ENCODE results near the gene FADD. TPM values are rescaled to one million over a fixed set of nuclear protein-coding genes. Genes with fewer than 3 reads are reported as not detected.

Gene FADD
- total RNA-seq, 1 donor from 2014 or later, result 42.1 TPM

DNA sequence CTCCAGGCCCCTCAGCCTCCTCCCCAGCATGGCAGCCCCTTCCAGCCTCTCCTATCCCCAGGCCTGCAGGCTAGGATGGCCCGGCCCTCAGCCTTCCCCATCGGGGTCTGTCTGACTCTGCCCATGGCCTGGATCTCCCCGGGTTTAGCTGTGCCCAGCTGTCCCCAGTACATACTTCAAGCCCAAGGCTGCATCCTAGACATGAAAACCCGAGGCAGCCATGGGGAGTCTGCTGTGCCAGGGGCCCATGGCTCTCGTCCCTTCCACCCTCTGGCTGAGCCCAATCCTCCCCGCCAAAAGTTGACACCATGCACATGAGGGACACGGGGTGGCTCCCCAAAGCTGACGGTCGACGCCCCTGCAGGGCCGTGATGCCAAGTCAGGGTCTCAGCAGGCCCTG lies 22.2 kb upstream of the FADD start:
- intact Hi-C loops (cut with micrococcal nuclease), result no loop called here

DNA sequence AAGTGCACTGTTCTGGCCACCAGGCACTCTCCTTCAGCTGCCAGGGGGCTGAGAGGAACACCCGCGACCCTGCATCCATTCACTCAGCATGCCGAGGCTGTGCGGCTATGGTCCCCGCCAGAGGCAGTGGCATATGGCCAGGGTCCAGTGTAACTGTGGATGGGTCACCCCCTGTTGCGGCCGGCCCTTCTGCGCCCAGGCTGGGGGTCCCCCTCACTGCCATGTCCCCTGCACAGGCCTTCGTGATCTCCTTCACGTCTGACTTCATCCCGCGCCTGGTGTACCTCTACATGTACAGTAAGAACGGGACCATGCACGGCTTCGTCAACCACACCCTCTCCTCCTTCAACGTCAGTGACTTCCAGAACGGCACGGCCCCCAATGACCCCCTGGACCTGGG lies 20.8 kb upstream of the FADD start:
- intact Hi-C loops (cut with micrococcal nuclease), result no loop called here

DNA sequence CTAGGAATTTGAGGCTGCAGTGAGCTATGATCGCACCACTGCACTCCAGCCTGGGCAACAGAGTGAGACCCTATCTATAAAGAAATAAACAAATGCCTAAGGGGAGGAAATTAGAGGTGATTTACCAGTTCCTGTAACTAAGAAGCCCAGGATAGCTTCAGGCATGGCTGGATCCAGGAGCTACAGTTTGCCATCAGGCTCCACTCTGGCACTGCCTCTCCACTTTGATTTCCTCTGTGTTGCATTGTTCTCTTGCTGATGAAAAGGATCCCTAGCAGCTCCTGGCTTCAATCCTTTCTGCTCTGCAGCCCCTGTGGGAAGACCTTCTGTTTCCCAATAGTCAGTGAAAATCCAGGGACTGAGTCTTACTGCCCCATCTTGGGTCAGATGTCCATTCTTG lies 20.1 kb upstream of the FADD start:
- intact Hi-C loops (cut with micrococcal nuclease), result no loop called here

DNA sequence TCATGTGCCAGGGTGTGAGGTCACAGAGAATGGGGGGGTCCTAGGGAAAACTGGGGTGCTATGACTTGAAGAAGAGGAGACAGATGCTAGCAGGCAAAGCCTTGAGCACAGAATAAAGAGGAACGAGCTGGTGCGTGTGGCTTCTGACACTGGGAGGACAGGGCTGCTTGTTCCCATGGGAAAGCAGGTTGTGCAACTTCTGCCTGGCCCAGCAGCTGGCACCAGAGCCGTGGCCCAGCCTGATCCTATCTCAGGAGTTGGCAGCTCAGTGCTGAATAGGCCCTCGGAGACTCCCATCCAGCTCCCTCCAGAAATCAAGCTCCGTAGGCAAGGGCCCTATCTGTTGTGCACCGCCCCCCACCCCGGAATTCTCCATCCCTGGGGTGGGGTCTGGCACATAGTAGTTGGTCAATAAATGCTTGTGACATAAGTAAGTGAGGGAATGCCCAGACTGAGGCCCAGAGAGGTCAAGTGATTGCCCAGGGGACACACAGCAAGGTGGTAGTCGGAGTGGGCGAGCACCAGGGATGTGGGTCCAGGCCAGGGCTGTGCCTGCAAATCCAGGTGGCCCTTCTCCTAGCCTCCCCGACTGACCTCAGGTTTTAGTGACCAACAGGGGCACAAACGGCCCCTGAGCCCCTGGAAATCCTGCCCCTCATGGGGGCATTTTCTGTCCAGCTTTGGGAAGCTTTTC lies 19.5 kb upstream of the FADD start:
- intact Hi-C loops (cut with micrococcal nuclease), result no loop called here

DNA sequence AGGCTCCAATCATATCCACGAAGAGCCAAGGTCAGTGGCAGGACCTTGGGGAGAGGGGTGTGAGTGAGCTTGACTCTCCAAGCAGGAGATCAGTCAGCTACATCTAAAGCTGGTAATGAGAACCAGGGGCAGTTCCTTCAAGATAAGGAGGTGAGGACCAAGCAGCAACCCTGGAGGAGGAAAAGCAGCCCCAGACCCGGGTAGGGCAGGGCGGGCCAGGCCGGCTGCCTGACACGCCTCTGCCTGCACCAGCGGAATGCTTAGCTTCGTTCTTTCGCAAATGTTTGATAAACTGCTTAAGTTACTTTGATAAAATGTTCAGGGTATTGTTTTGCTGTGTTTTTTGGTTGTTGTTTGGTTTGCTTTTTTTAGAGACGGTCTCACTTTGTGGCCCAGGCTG lies 18.7 kb upstream of the FADD start:
- intact Hi-C loops (cut with micrococcal nuclease), result no loop called here

DNA sequence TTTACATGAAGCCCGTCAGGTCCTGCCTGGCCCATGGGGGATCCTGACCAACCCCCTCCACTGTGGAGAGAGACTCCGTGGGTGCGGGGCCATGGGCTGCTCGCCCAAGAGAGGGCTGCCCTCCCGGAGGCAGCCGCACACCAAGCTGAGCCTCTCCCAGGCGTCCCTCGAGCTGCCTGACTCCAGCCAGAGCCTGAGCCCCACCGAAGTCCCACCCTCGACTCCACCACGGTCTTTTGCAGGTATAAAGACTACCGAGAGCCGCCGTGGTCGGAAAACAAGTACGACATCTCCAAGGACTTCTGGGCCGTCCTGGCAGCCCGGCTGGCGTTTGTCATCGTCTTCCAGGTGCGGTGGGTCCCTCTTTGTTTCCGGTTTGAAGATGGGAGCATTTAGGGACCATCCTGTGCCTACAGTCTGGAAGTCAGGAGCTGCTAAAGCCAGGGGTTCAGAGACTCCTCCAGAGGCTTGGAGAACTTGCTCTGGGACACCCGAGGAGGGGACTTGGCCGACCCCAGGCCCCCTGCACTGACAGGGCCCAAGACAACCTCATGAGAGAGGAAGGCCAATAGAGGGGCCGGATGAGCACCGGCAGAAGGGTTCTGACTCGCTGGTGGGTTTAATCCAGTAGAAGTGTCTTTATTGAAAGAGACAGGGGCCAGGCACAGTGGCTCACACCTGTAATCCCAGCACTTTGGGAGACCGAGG lies 17.6 kb upstream of the FADD start:
- intact Hi-C loops (cut with micrococcal nuclease), result no loop called here

DNA sequence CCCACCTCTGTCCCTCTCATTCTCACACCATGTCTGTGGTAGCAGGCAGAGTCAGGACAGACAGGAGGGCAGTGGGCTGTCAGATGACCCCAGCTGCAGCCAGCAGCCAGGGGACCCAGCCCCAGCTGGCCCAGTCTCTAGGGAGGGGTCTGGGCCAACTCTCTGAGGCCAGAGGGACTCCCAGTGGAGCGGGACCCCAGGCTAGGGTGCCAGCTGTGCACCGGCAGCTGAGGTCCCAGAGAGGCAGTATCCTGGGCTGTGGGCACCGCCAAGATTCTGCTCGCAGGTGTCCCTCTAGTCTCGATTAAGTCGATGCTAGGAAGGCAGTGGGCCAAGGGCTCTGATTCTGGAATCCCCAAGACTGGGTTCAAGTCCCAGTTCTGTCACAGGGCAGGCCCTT lies 16.7 kb upstream of the FADD start:
- intact Hi-C loops (cut with micrococcal nuclease), result no loop called here

DNA sequence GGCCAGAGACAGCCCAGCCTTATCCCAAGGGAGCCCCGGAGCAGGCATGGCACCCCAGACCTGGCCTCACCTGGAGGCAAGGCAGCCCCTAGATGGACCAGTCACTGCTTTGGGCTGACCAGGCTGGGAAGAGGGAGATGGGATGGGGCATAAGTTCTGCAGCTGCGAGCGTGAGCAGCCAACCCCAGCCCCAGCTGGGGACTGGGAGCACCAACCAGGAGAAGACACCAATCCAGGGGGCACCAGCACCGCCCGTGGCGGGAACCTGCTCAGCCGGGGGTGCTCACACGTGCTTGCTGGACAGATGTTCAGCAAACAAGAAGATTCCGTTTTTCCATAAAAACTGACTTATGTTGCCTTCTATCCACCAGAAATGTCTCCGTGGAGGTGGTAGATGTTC lies 16.2 kb upstream of the FADD start:
- intact Hi-C loops (cut with micrococcal nuclease), result no loop called here

DNA sequence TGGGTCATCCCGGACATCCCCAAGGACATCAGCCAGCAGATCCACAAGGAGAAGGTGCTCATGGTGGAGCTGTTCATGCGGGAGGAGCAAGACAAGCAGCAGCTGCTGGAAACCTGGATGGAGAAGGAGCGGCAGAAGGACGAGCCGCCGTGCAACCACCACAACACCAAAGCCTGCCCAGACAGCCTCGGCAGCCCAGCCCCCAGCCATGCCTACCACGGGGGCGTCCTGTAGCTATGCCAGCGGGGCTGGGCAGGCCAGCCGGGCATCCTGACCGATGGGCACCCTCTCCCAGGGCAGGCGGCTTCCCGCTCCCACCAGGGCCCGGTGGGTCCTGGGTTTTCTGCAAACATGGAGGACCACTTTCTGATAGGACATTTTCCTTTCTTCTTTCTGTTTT lies 15.3 kb upstream of the FADD start:
- intact Hi-C loops (cut with micrococcal nuclease), result no loop called here

DNA sequence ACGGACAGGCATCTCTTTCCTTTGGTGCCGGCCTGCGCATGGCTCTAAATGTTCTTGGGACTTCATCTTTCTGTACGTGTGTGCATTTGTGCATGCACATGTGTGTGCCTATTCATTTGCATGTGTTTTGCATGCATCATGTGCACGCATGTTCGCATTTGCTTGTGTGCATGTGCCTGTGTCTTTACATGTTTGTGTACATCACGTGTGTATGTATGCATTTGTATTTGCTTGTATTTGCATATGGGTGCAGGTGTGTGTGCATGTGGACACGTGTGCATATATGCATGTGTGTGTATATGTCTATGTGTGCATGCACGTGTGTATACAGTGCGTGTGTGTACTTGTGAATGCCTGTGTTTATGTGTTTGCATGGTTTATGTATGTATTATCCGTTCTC lies 13.5 kb upstream of the FADD start:
- intact Hi-C loops (cut with micrococcal nuclease), result loop anchor here (10.0 kb wide), 1 partner anchor 245 kb away; no protein-coding TSS in a partner anchor

DNA sequence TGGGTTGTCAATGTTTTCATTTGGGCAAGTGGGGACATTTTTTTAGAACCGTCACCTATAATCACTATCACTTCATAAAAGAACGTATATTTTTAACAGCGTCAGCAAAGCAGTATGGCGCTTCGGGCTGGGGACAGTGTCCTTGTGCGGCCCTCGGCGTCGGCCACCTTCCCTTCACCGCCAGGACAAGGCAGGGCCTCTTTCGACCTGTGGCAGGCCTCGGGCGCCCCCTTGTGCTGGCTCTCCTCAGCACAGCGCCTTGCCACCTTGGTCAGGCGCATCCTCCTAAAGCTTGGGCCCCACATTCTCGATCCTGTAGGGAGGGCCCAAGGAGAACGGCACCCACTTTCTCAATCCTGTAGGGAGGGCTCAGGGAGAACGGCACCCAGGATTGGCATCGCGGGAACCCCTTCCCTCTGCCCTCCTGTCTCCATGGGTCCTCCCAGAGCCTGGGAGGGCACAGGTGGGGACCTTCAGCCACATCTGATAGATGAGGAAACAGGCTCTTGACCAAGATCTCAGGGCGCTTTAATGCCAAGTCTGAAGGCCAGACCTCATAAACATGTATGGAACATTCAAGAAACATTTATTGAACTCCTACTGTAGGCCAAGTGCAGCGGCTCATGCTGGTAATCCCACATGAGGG lies 11.5 kb upstream of the FADD start:
- intact Hi-C loops (cut with micrococcal nuclease), result loop anchor here (1.0 to 10.0 kb wide), 3 partner anchors 189 to 273 kb away; no protein-coding TSS in a partner anchor

DNA sequence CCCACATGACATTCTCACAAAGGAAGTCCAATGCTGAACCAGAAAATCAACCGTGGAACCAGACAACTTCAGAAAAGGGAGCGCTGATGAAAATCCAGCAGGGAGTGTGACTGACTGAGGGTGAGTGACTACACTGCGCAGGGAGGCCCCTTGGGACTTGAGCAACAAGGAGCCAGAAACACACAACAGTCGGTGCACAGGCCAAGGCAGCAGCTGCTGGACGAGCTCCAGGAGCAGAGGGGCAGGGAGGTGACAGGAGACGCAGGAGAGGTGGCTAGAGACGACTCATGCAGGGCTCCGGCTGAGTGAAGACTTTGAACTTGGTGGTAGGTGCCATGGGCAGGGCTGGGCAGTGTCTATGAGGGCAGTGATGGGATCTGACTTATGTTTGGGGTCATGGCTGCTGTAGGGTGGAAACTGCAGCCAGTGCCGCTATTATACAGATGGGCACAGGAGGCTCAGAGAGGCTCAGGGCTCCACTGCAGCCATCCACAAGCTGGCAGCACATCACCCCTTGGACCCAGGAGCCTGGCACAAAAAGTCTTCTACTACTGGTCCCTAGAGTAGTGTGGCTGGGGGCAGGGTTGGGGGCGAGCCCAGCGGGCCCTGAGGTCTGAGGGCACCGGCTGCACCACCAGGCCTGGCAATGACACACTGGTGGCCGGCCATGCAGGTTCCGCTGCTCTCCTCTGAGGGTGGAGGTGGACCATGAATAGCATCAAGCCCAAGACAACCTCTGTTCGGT lies 10.3 kb upstream of the FADD start:
- intact Hi-C loops (cut with micrococcal nuclease), result loop anchor here (10.0 kb wide), 1 partner anchor 248 kb away; no protein-coding TSS in a partner anchor

DNA sequence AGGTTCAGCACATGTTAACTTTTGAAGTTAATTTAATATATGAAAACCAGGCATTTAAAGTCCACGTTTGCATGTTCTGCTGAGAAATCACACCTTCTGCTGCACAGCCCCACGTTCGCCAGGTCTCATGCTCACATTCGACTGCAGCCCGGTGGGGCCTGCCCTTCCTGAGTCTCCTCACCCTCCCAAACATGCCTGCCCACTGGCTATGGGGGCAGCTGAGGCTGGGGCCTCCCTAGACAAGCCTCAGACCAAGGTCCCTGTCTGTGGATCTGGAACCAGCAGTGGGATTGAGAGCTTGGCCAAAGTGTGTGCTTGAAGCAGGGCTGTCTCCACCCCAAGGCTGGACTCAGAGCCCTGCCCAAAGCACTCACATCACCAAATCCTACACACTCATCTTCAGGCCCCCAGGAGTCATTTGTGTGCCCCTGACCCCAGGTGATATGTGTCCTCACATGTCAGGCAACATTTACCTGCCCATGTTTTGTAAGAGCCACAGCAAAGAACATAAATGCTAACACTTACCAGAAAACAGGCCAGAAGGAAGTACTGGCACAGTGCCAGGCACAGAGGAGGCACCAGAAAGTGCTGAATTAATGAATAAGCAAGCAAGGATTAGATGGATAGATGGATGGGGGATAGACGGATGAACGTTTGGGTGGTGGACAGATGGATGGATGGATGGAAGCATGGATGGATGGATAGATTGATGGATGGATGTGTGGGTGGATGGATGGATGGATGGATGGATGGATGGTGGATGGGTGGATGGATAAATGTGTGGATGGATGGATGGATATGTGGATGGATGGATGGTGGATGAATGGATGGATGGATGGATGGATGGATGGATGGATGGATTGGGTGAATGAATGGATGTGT lies 9.4 kb upstream of the FADD start:
- intact Hi-C loops (cut with micrococcal nuclease), result loop anchor here (10.0 kb wide), 1 partner anchor 249 kb away; no protein-coding TSS in a partner anchor

DNA sequence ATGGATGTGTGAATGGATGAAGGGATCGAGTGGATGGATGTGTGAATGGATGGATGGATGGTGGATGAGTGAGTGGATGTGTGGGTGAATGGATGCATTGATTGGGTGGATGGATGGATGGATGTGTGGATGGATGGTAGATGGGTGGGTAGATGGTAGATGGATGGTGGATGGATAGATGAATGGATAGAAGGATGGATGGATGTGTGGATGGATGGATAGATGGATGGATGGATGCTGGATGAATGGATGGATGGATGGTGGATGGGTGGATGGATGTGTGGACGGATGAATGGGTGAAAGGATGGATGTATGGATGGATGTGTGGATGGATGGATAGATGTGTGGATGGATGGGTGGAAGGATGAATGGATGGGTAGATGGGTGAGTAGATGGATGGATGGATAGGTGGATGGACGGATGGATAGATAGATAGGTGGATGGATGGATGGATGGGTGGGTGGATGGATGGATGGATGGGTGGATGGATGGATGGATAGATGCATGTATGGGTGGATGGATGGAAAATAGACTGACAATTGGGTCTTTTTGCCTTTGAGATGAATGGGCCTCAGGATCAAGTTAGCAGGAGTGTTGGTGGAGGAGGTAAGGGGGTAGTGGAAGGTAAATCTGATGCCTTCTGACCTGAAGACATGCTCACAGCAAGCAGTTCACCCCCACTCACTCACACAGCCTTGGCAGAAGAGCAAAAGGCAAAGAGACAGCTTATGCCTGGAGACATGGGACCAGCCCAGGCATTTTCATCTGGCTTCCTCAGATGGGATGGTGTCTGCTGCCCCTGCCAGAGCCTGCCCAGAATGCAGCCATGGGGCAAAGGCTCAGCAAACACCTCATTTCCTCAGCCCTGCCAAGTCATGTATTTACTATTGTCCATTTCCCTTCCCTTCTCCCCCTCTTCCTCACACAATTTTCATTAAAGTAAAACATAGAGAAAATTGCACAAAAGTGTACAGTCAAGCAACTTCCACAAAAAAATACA lies 8.0 kb upstream of the FADD start:
- intact Hi-C loops (cut with micrococcal nuclease), result loop anchor here (10.0 kb wide), 1 partner anchor 250 kb away; no protein-coding TSS in a partner anchor

DNA sequence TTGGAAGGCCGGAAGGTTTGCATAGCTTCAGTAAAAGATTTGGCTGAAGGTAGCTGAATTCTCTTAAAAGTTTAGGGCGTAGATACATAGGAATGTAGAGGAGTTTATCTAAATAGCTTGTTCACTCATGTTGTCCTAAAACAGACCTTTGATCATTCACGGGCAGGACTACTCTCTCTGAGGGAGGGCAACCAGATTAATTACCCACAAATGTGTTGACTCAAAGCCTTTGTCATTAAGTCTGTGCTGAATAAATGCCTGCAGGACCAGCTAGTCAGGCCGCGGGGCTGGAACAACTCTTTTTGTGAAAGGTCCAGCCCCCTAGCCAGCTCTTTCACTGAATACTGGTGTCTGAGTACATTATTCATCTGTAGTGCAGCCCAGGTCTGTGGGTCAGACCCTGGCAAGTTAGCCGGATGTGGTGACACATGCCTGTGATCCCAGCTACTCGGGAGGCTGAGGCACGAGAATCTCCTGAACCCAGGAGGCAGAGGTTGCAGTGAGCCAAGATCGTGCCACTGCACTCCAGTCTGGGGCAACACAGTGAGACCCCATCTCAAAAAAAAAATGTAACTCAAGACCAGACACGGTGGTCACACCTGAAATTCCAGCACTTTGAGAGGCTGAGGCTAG lies 2.8 kb upstream of the FADD start:
- intact Hi-C loops (cut with micrococcal nuclease), result loop anchor here (5.0 kb wide), 2 partner anchors 1153 to 1358 kb away; partner anchors contain the start of genes CPT1A and TPCN2

DNA sequence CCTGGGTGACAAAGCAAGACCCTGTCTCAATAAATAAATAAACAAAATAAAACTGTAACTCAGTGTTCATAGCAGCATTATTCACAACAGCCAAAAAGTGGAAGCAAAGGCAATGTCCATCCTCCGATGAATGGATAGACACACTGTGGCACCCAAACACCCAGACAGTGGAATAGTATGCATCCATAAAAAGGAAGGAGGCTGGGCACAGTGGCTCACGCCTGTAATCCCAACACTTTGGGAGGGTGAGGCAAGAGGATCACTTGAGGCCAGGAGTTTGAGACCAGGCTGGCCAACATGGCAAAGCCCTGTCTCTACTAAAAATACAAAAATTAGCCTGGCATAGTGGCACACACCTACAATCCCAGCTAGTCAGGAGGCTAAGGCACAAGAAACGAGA lies 2.0 kb upstream of the FADD start:
- intact Hi-C loops (cut with micrococcal nuclease), result loop anchor here (5.0 kb wide), 2 partner anchors 1154 to 1359 kb away; partner anchors contain the start of genes CPT1A and TPCN2

DNA sequence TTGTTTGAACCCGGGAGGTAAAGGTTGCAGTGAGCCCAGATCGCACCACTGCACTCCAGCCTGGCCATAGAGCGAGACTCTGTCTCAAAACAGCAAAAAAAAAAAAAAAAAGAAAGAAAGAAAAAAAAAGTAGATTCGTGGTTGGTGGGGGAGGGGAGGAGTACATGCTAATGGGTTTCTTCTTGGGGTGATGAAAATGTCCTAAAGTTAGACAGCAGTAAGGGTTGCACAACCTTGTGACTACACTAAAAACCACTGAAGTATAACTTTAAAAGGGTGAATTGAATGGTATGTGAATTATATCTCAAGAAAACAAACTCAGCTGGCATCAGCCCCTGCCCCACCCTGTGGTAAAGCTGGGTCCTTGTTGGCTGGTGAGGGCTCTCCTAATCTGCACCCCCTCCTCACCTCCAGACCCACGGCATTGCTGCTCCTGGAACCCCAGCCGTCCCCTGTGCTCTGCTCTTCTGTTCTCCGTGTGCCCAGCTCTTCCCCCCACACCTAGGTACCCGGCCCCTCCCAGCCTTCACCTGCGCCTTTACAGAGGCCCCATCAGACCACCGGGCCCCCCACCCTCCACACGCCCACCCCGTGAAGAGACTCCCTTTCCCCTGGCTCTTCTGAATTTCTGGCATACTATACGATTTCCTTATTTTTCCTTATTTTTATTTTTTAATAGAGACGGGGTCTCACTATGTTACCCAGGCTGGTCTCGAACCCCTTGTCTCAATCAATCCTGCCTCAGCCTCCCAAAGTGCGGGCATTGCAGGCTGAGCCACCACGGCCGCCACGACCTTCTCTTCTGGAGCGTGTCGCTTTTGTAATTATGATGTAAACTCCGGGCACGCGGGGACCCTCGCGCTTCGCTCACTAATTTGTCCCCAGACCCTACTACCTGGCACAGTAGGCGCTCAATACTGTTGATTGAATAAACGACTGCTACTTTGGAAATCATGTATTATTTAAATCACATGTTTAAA lies 924 bp upstream of the FADD start:
- intact Hi-C loops (cut with micrococcal nuclease), result loop anchor here (5.0 kb wide), 2 partner anchors 1155 to 1360 kb away; partner anchors contain the start of genes CPT1A and TPCN2

Data from T-helper 1 cell treated with Interleukin-12 subunit alpha and Interleukin-12 subunit beta and Interleukin-4 antibody, amounts not matched to agents 30 ng/mL and 1 ng/mL, for 36 hours (primary cell).